ENCODE data around the gene ALPK3.

Gene ALPK3

GRCh38 chr15:84799511-84800187, 17.5 kb upstream of the ALPK3 start:
- DNase-seq (ENCODE audit: low spot score), result peak; percentile 30

GRCh38 chr15:84800365-84800806, 16.8 kb upstream of the ALPK3 start:
- no peak for DNase-seq (ENCODE audit: low spot score)

GRCh38 chr15:84804005-84804900, 12.9 kb upstream of the ALPK3 start:
- DNase-seq (ENCODE audit: low spot score), result no peak

- DNase-seq (ENCODE audit: low spot score), result no peak
Measured at GRCh38 chr15:84805221-84805620, 11.9 kb upstream of the ALPK3 start.

GRCh38 chr15:84807228-84807627, 9.9 kb upstream of the ALPK3 start:
- no peak for DNase-seq (ENCODE audit: low spot score)

GRCh38 chr15:84810073-84810840, 6.9 kb upstream of the ALPK3 start:
- peak; percentile 70 for DNase-seq (ENCODE audit: low spot score)

GRCh38 chr15:84811151-84811550, 6.0 kb upstream of the ALPK3 start:
- no peak for DNase-seq (ENCODE audit: low spot score)

GRCh38 chr15:84811828-84812227, 5.3 kb upstream of the ALPK3 start:
- no peak for DNase-seq (ENCODE audit: low spot score)

- peak; percentile 83 for DNase-seq (ENCODE audit: low spot score)
Measured at GRCh38 chr15:84812842-84813241, 4.3 kb upstream of the ALPK3 start.

- DNase-seq (ENCODE audit: low spot score), result no peak
Measured at GRCh38 chr15:84813435-84813834, 3.7 kb upstream of the ALPK3 start.

- DNase-seq (ENCODE audit: low spot score), result no peak
Measured at GRCh38 chr15:84813931-84814330, 3.2 kb upstream of the ALPK3 start.

- DNase-seq (ENCODE audit: low spot score), result no peak
Measured at GRCh38 chr15:84814916-84815315, 2.2 kb upstream of the ALPK3 start.

GRCh38 chr15:84817466-84818081, 418 bp downstream of the ALPK3 start:
- DNase-seq (ENCODE audit: low spot score), result peak; percentile 41

GRCh38 chr15:84818261-84819131, 1.3 kb downstream of the ALPK3 start:
- peak; percentile 83 for DNase-seq (ENCODE audit: low spot score)

GRCh38 chr15:84819291-84819768, 2.2 kb downstream of the ALPK3 start:
- no peak for DNase-seq (ENCODE audit: low spot score)

GRCh38 chr15:84819791-84820190, 2.6 kb downstream of the ALPK3 start:
- DNase-seq (ENCODE audit: low spot score), result no peak

GRCh38 chr15:84821501-84822021, 4.4 kb downstream of the ALPK3 start:
- DNase-seq (ENCODE audit: low spot score), result no peak

- no peak for DNase-seq (ENCODE audit: low spot score)
Measured at GRCh38 chr15:84822653-84823281, 5.6 kb downstream of the ALPK3 start.

- DNase-seq (ENCODE audit: low spot score), result no peak
Measured at GRCh38 chr15:84823282-84823878, 6.2 kb downstream of the ALPK3 start.
